HG03558 (cell line): ENCODE measurements around the gene DNAAF9.

Source experiments
- ATAC-seq: cut with Tn5 transposase; IDR thresholded peaks from one replicate; pipeline ENCODE4 v1.9.1; 2021; ENCODE audit warnings: moderate number of reproducible peaks; ENCODE audit not compliant: unreplicated experiment; ENCODE audit errors: extremely low read depth

The DNAAF9 gene

GRCh38 chr20:3412600-3413392, 5.3 kb upstream of the DNAAF9 start:
- ATAC-seq: no peak

- no peak for ATAC-seq
These were observed 3.0 kb upstream of the DNAAF9 start for GRCh38 chr20:3410464-3410863.

GRCh38 chr20:3409417-3409816, 1.9 kb upstream of the DNAAF9 start:
- ATAC-seq: no peak

- no peak for ATAC-seq
These were observed 535 bp upstream of the DNAAF9 start for GRCh38 chr20:3407771-3408637.

GRCh38 chr20:3406481-3407039, 909 bp downstream of the DNAAF9 start:
- ATAC-seq: no peak

- ATAC-seq: no peak
These were observed 1.6 kb downstream of the DNAAF9 start for GRCh38 chr20:3405696-3406358.

- no peak for ATAC-seq
These were observed 2.3 kb downstream of the DNAAF9 start for GRCh38 chr20:3405139-3405538.

GRCh38 chr20:3404402-3404801, 3.1 kb downstream of the DNAAF9 start:
- ATAC-seq: no peak

GRCh38 chr20:3403741-3404140, 3.7 kb downstream of the DNAAF9 start:
- ATAC-seq: no peak

GRCh38 chr20:3402453-3402852, 5.0 kb downstream of the DNAAF9 start:
- ATAC-seq: no peak

- no peak for ATAC-seq
These were observed 7.0 kb downstream of the DNAAF9 start for GRCh38 chr20:3400260-3401155.

GRCh38 chr20:3398681-3399252, 8.7 kb downstream of the DNAAF9 start:
- no peak for ATAC-seq

GRCh38 chr20:3396492-3396891, 11.0 kb downstream of the DNAAF9 start:
- no peak for ATAC-seq

- ATAC-seq: no peak
These were observed 14.7 kb downstream of the DNAAF9 start for GRCh38 chr20:3392756-3393155.

- ATAC-seq: no peak
These were observed 16.6 kb downstream of the DNAAF9 start for GRCh38 chr20:3390759-3391425.

- ATAC-seq: no peak
These were observed 23.5 kb downstream of the DNAAF9 start for GRCh38 chr20:3383878-3384495.

GRCh38 chr20:3382836-3383235, 24.6 kb downstream of the DNAAF9 start:
- ATAC-seq: no peak
